GM23248 (cell line): ENCODE data around the gene GMPPB.

Experiments used
- EZH2 ChIP-seq: fragments of 200-600 bp; sonication (generic); IDR thresholded peaks from 2 replicates; pipeline ENCODE4 v1.6.1; 2018; ENCODE audit warnings: antibody characterized with exemption, mild to moderate bottlenecking; ENCODE audit not compliant: insufficient read depth, poor library complexity, severe bottlenecking
- EZH2phosphoT487 ChIP-seq: fragments of 200-600 bp; sonication (generic); IDR thresholded peaks from 2 replicates; pipeline ENCODE4 v1.6.1; 2018; ENCODE audit warnings: antibody characterized with exemption, moderate library complexity, mild to moderate bottlenecking, low read depth; ENCODE audit not compliant: insufficient read depth

DNA sequence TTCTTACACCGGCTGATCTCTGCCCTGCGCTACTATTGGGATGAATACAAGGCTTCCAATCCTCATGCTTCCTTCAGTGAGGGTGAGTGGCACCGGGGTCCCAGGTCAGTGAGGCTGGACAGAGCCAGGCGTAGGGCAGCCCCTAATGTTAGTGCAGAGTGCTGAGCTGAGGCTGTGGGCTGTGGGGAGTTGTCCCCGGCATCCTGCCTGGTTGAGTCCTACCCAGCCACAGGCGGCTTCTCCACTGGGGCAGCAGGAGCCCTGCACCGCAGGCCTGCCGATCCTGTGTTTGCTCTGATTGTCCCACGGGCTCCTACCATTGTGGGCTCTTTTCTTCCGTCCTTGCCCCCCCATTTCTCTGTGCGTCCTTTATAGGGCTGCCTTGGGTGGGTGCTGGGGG is 21.1 kb downstream of the GMPPB start:
- TF ChIP-seq EZH2 (no peak), EZH2phosphoT487 (no peak)
